Stimulated activated CD8-positive, alpha-beta memory T cell treated with anti-CD3 and anti-CD28 coated beads, Interleukin-12 subunit alpha, Interleukin-12 subunit beta, amount 100 ng/mL, for 4 hours (primary cell): ENCODE measurements around the gene SLIT1.
"Not testable (repeated sequence)": the region's sequence is repeated elsewhere in the genome, so short reads cannot be mapped to it uniquely, and the experiment has no call there.

ENCODE experiments used
- DNase-seq: peaks from one replicate; pipeline ENCODE4 v3.0.0-alpha.2; 2020; ENCODE audit warnings: low read depth

The SLIT1 gene

DNA sequence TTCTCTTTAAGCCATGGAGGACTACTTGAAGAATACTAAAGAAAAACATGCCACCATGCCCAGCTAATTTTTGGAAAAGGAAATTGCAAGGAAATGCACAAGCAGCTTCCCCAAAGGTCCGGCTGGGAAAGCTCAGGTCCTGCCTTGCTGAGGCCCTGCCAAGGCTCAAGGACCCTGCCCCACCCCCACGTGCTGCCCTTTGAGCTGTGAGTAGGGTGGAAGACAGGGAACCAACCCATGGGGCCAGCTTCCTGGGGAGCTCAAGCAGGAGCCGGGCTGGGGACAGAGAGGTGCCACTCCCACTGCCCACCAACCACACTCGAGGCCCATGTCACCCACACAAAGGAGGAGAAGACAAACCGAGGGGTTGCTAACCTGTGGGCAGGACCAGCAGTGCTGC, 78.2 kb downstream of the SLIT1 start:
- no peak for DNase-seq

DNA sequence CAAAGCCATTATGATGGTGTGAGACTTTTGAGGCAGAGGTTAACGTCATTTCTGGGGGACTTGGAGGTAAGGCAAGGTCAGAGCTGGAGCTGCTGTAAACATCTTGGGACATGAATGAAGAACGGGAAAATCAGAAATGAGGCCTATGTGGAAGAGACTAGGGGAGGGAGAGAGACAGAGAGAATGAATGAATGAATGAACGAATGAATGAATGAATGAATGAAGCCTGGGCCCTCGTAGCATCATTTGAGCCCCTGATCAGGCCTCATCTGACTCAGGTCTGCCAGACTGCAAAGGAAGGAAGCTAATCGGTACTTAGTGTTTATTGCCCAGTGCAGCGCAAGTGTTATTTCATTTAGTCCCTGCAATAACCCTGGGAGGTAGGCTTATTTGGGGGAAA, 79.6 kb downstream of the SLIT1 start:
- no peak for DNase-seq

DNA sequence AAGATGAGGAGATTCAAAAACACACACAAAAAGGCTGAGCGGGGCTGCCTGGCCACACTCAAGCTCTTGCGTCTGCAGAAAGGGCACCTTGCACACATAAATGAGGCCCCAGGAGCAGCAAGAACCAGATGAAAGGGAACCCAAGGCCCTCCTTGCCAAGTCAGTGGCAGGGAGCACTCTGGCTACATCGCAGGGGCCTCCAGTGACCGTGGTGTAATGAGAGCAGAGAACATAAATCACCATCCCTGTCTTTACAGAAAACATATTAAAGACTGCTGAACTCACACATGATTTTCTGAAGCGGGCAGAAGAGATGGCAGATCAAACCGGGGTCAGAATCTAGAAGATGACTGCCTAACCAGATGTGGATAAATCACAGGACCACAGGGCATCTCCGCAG, 80.5 kb downstream of the SLIT1 start:
- no peak for DNase-seq

DNA sequence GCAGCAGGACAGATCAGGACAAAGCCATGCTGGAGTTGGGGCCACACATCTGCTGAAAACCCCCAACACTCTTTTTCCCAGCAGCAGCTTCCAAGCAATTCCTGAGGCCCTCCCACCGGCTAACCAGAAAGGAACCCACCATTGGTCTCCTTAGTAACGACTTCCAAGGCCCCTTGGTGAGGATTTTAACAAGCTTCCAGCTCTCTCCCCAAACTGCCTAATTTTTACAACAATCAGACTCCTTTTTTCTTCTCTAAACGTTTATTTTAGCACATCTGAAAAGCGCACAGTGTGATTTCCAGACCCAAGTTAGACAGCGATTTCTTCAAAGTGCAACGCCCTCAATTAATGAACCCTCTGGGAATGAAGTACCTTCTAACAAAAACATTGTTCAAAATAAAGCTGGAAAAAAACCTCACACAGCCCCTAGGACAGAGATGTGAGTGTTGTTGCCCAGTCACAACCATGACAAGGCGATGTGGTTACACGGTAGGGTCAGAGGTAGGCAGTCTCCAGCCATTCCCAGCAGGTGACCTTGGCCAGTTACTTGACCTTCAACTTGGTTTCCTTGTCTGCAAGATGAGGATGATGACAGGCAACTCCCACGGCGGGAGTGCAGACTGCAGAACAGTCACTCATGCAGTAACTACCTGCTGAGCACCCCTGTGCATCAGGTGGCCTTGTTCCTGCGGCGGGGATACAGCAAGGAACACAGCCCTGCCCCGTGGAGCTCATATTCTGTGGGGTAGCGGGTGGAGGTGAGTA, 82.3 kb downstream of the SLIT1 start:
- DNase-seq = no peak

DNA sequence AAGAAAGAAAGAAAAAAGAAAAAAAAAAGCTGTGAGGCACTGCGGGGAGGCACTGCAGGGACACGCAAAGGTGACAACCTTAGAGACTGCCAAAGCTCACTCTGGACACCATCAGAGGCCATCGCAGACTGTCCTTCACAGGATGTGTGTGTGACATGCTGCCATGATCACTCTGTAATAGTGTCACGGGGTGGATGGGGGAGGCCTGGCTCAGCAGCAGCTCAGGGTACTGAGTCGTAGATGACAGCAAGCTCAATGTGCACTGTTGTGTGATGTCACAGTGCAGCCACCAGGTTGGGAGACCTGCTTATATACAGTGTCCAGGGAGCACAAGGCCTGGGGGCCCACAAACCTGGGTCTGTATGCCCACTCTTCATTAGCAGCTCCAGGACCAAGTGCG, 83.3 kb downstream of the SLIT1 start:
- DNase-seq = no peak

DNA sequence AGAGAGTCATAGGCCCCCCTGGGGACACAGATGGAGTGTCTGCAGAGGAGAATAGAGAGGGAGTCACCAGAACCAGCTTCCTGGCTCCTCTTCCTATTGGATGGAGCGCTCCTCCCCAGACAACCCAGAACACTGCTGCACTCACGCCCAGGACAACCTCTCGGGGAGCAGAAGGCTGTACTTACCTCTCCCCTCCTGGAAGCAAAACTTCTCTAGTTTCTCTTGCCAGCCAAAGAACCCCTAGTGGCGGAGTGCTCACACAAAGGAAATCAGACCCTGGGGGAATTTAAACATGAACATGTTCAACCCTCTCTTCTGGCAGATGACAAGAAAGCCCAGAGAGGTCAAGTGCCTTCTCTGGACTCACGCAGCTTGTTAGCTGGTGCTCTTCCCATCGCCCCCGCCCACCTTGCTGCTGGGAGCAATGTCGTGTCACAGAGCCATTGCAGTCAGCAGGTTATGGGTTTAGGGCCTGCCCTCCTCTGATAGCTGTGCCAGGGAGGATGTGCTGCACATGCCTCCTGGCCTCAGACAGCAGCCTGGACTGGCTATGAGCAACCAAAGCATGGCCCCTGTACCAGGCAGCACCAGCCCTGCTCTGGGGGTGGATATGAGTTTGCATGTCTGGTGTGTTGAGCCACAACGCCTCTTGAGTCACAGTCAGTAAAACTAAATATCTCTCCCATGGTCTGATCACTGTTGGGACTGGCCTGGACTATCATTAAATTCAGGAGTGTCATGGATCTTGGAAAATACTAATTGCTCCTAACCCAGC, 84.4 kb downstream of the SLIT1 start:
- no peak for DNase-seq

DNA sequence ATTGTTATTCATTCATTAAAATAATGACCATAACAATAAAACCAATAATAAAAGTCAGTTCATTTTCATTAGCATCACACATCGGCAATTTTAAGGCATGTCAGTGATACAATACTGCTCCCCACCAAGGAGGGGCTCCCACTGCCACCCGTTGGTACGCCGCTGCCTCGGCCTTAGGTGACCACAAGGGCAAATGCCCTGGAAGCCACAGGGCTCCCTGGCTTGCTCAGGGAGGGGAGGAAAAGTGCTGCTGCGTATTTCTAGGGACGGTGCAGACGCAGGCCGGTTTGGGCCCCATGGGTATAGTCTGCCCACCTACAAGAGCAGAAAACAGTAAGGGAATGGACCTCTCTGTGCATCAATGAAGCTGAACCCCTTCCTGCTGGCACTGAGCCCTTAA, 85.1 kb downstream of the SLIT1 start:
- DNase-seq = no peak

DNA sequence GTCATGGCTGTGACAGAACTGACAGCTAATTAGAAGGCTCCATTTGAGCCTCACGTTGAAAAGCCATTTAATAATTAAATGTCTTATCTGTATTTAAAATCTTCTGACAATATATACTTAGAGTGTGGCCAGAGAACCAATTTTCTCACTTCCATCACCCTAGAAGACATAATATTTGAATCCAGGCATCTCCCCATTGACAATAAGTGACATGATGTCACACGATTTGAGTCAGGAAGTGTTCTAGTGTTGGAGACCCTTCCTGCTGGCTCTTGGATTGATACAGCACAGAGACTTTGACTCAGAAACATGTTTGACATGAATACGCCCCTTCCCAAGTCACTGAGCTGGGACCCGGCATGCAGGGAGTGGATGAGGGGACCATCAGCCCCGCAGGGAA, 85.9 kb downstream of the SLIT1 start:
- no peak for DNase-seq

DNA sequence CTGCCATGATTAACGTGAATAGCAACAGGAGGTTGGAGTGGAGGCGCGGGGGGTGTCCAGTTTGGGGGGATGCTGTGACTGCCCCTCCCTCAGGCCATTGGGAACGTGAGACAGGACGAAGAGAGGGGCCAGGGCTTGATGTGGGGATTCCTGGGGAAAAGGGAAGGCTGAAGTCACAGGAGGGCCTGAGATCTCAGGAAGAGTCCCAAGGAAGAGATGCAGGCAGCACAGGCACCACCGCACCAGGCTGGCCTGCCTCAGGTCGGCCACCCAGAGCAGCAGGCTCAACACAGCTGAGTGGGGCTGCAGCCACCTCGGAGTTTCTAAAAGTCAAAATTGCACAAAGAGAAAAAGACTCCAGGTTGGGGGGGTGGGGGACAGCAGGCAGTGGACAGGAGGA, 86.7 kb downstream of the SLIT1 start:
- DNase-seq = no peak

DNA sequence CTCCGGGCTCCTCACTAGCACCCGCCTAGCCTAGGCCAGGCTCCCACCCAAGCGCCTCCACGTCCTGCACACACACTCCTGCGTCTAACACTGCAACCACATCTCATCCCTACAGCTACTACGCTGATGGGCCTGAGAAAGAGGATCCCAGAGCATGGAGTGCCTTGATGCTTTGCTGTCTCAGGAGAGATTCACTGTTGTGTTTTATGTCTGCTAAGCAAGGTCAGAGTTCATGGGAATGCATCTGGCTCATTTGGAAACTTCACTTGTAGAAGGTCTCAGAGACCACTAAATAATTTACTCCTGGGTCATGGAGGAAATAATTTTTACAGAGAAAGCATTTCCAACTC, 88.7 kb downstream of the SLIT1 start:
- DNase-seq = no peak

DNA sequence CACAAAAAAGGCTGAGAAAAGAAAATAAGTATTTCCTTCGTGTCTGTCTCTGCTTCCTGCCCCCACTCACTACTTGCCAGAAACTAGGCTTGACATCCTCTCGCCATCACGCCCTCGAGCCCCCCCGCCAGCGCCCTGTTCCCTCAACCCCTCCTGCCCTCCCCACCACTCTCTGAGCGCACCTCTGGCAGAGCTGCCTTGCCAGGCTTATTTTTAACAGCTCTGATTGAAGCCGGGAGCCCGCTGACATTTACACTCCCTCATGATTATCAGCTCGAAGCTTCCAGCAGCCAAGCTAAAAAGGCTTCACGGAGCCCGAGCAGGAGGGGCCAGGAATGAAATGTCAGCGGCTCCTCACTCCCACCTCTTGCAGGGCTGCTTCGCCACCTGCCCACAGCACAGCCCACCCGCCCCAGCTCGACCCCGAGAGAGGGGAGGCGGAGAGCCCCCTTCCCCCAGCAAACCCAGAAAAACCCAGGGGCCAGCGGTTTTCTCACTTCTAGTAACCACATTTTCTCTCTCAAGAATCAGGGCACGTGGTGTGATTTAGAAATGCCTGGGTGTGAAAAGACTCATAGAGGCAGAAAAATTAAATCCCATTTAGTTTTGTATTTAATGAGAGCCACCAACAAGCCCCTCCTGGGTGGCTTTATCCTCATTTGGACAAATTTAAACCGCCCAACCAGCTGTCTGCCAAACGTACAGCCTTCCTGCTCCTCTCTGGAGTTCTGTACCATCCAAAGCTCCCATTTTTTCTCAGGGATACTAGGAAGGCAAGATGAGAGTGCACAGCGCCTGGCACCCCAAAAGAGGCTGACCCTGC, 89.3 kb downstream of the SLIT1 start:
- peak; percentile 27 for DNase-seq

DNA sequence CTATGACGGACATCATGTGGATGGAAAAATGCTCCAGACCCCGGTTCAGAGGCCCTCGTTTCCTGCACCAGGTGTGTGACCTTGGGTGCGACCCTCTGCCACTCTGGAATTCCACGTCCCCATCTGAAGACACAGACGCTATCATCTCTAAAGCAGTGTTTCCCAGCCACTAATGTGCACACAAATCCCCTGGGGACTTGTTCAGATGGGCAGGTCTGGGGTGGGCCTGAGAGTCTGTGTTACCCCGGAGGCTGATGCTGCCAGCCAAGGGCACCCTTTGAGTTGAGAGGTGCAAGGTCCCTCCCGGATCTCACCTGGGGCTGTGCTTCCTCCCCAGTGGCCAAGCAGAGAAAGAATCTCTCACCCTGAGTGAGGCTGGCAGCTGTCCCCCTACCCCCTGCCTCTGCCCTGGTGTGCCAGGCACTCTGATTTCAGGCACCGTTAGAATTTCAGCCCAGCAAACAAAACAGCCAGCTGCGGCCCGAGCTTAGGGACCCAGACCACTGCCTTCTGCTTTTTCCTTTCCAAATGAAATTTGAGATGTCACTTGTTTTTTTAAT, 90.0 kb downstream of the SLIT1 start:
- no peak for DNase-seq

DNA sequence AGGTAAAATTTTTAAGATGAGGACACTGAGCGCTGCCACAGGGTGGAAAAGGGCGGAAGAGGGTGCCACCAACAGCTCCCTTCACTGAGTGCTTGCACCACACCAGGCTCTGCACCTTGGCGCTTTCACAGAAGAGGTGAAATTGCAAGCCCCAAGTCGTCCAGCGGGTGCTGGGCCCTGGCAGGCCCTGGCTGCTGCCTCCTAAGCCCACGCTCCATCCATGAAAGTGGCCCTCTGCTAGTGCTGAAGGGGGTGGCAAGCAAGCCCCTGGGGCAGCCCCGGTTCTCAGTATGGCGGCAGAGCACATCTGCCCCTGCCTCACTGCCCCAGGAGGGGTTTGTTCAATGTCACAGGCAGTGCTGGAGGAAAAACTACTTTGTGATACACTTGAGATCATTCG, 95.1 kb downstream of the SLIT1 start:
- no peak for DNase-seq

DNA sequence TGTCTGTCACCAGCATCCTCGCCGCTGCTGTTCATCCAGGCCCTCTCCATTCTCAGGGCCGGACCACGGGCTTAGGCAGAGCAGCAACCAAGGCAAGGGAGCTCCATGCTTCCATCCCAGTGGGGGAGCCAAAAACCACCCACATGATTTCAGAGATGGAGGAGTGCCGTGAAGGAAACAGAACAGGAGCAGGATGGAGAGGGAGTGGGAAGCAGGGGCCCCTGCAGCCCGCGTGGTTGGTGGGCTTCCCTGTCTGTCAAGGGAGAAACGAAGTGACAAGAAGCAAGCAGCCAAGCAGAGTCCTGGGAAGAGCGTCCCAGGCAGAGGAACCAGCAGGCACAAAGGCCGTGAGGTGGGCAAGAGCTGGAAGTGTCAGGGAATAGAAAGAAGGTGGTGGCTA, 95.7 kb downstream of the SLIT1 start:
- DNase-seq = no peak

DNA sequence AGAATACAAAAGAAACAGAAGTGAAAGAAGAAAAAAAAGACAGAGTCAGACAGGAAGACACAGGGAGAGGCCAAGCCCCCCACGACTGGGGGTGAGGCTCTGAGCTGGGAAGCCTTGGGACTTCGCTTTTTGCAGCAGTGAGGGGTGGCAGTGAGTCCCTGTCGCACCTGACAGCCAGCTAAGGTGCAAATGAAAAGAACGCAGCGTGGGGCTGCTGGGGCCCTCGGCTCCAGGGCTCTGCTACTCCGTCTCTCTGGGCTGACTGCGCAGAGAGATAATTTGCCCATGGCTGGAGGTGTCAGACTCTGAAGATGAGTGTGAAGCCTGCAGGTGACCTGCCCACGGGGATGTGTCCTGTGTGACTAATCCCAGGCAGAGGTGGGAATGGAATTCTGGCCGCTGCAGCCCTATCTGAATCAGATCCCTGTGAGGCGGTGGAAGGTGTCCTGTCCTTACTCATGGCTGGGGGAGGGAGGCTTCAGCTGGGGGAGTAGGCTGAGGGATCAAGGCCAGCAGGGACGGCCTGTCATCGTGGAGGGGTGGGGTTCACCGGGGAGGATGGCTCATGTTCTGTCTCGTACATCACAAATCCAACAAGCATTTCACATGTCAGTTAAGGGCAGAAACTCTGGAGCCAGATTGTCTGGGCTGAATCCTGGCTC, 96.4 kb downstream of the SLIT1 start:
- no peak for DNase-seq

DNA sequence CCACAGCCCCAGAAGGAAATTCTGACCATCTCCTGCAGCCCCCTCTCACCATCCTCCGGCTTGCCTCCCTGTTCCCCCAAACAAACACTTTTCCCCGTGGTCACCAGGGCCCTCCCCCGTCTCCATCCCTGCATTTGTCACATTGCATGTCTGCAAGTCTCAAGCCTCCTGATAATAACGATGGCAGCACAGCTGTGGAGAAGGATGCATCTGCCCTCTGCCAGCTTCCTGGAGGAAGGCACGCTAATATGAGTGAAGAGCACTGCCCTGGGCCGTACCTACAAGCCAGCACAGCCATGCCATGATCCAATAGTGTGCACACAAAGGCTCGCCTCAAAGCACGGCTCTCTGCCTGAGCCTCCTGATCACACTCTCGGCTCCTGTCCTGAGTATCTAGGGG, 98.5 kb downstream of the SLIT1 start:
- DNase-seq = no peak

DNA sequence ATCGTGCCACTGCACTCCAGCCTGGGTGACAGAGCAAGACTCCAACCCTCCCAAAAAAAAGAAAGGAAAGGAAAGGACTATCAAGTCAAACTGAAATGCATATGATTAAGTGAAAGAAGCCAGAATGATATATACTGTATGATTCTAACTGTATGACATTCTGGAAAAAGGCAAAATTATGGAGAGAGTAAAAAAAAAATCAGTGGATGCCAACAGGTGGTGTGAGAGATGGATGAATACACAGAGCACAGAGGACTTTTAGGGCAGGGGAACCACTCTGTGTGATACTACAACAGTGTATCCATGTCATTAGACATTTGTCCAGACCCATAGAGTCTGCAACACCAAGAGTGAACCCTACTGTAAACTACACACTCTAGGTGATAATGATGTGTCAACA, 99.2 kb downstream of the SLIT1 start:
- DNase-seq = no peak

DNA sequence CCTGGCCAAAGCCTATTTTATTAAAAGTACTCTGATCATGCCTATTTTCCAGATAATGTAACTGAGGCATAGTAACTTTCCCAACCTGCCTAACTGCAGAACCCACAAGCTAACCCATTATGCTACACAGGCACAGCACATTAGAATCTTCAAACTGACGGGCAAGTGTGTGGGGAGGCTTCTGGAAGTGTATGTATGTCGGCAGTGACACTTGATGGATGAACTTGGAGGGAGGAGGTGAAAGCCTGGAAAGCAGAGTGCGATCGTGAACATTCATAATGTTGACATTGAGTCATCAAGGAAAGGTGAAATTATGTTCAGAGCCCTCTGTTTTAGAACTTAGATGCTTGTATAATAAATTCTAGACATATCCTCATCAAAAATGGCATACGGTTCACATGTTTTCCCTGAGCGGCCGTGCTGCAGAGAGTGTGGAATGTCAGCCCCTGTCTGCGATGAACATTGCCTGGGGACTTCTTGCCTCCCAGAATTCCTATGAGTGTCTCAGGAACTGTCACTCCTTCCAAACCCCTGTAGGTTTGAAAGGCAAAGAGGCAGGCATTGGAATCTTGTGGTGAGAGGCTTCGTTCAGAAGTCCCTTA, 102.4 kb downstream of the SLIT1 start:
- DNase-seq = no peak

DNA sequence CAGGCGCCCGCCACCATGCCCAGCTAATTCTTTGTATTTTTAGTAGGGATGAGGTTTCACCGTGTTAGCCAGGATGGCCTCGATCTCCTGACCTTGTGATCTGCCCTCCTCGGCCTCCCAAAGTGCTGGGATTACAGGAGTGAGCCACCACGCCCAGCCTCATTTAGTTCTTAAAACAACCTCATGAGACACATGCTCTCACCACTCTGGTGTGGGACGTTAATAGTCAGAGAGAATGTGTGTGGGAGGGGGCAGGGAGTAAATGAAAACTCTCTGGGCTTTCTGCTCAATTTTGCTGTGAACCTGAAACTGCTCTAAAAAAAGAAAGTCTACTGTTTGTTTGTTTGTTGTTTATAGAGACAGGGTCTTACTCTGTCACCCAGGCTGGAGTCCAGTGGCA, 103.2 kb downstream of the SLIT1 start:
- not testable (repeated sequence) for DNase-seq

DNA sequence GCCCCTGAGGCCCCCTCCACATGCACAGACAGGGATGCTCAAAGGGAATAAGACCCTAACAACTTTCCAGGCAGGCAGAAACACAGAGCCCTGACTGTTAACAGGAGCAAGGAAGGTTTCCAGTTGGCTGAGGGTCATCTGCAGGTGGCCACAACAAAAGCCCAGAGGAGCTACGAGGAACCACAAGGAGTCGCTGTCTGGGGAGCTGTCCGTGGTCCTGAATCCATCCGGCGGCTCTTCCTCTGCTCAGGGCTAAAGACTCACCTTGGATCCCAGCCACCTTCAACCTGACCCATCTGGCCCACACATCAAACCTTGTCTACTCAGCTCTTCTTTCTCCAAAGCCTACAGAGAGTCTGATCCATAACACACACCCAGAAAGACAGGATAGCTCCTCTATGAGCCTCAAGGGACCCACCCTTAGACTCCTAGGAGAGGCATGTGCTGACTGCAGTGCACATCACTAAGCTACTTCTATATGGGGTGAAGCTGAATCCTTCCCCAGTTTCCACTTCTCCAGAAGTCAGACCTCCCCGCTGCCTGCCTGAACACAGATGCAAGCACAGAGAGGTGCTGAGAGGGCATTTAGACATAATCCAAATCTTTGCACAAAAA, 104.0 kb downstream of the SLIT1 start:
- no peak for DNase-seq

DNA sequence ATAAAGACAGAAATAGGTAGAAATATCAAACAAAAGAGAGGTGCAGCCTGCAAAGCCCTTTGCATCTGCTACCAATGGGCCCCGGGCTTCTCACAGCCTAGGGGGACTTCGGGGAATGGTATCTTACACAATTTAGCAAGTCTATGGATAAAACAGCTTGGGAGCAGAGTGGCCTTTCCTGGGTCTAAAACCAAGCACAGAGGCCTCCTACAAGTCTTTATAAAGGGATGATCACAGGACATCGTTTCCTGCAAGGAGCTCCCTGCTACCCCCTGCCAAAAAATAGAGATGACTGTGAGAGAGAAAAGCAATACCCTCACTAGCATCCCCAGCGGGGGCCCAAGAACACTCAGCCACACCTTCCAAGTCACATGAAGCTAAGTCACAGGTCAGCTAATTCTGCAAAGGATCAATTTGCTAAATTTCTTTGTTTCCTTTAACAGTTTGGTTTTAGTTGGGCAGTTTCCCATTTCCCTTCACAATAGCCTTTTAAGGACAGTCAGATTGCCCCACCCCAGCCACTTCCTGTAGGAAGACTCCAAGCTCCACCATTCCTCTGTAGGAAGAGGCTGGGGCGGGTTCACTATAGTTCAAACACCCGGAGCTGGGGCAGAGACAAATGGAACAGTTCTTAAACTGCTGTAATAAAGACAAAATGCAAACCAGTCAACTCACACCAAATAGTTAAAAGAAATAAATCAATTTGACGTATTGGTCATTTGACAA, 105.5 kb downstream of the SLIT1 start:
- no peak for DNase-seq
